K562 (cell line): ENCODE data around the gene BNIP1. TPM values are rescaled to one million over a fixed set of nuclear protein-coding genes. Genes with fewer than 3 reads are reported as not detected.

Source experiments
- ATAC-seq: fragments of 200-7000 bp; cut with Tn5 transposase; 3 replicates; pipeline ENCODE4 v1.9.1; 2020; ENCODE audit warnings: moderate library complexity
- BruUV-seq: library from RNA; stranded (reverse); fragments of 400-500 nt; replicated peaks from 2 replicates; lab custom pipeline; 2021; lab: Mats Ljungman, UMichigan
- CTCF ChIA-PET: fragments of 300-600 bp; formaldehyde crosslinking; extraction: SDS; loops from one replicate; lab custom pipeline; 2021; ENCODE audit warnings: low intra/inter-chr PET ratio; lab: Yijun Ruan, JAX
- POLR2A ChIA-PET: fragments of 300-600, 350-650 bp; sonication (Branson Sonifier 250); formaldehyde crosslinking; extraction: SDS; loops from one replicate; lab custom pipeline; 2021; ENCODE audit warnings: antibody characterized with exemption, inconsistent platforms; lab: Yijun Ruan, JAX
- DNase-seq, 4 experiments: peaks; one replicate each; pipeline versions ENCODE4 v3.0.0 to v3.0.0-alpha.2; 2011 to 2018; ENCODE audit warnings: low spot score in 3 of 4, mixed read lengths in 3 of 4; ENCODE audit errors: extremely low read depth in 1 of 4
- FAIRE-seq: peaks from 2 replicates; lab custom pipeline; 2011; peaks lifted over from hg19 to GRCh38; lab: Jason Lieb, UNC
- H2AFZ ChIP-seq: 2 replicates; pipeline ENCODE4 v1.6.0; 2011; ENCODE audit warnings: low read depth, low read length, control low read depth, inconsistent platforms
- H3K27ac ChIP-seq: fragments of 200-600 bp; 3 replicates; pipeline ENCODE4 v1.8.0; 2011; ENCODE audit warnings: low read depth, mild to moderate bottlenecking, control low read depth, inconsistent platforms, low read length, moderate library complexity, mixed read lengths; ENCODE audit errors: extremely low read depth
- H3K27me3 ChIP-seq, 2 experiments: fragments of 300-600 bp in 1 of 2; 2 replicates in 1 of 2; 3 replicates in 1 of 2; pipeline versions ENCODE4 v1.6.0 to v1.8.0; 2011; ENCODE audit warnings: inconsistent platforms in 2 of 2, low read length in 2 of 2, mild to moderate bottlenecking in 1 of 2, mixed read lengths in 1 of 2, moderate library complexity in 1 of 2; ENCODE audit not compliant: control insufficient read depth in 2 of 2, insufficient read depth in 2 of 2
- H3K36me3 ChIP-seq: fragments of 300-600 bp; 3 replicates; pipeline ENCODE4 v1.8.0; 2011; ENCODE audit warnings: mild to moderate bottlenecking, low read length, inconsistent platforms; ENCODE audit not compliant: control insufficient read depth, insufficient read depth
- H3K4me1 ChIP-seq, 2 experiments: fragments of 200-600 bp in 1 of 2; replicated peaks in 1 of 2; 2 replicates in 1 of 2; 3 replicates in 1 of 2; pipeline versions ENCODE4 v1.5.1 to v1.8.0; 2011; ENCODE audit warnings: inconsistent platforms in 2 of 2, low read length in 2 of 2, mild to moderate bottlenecking in 1 of 2, mixed read lengths in 1 of 2, moderate library complexity in 1 of 2; ENCODE audit not compliant: control insufficient read depth in 2 of 2, insufficient read depth in 2 of 2
- H3K4me2 ChIP-seq: 2 replicates; pipeline ENCODE4 v1.6.1; 2011; ENCODE audit warnings: low read length, control low read depth, inconsistent platforms, mixed read lengths; ENCODE audit not compliant: insufficient read depth
- H3K4me3 ChIP-seq: fragments of 200-600 bp; sonication (generic), shearing (Covaris generic); 2 replicates; pipeline ENCODE4 v1.5.1; 2016; ENCODE audit warnings: control low read depth, inconsistent platforms
- H3K79me2 ChIP-seq: fragments of 200-600 bp; 3 replicates; pipeline ENCODE4 v1.8.0; 2011; ENCODE audit warnings: low read length, inconsistent platforms; ENCODE audit not compliant: control insufficient read depth, insufficient read depth
- H3K9ac ChIP-seq, 2 experiments: 2 replicates each; pipeline versions ENCODE4 v1.6.0 to v1.6.1; 2011; ENCODE audit warnings: low read depth in 2 of 2, low read length in 2 of 2, control low read depth in 1 of 2, inconsistent platforms in 1 of 2, mild to moderate bottlenecking in 1 of 2, mixed read lengths in 1 of 2; ENCODE audit not compliant: insufficient read depth in 1 of 2
- H3K9me1 ChIP-seq: one replicate; pipeline ENCODE4 v1.6.0; 2011; ENCODE audit warnings: inconsistent platforms, mild to moderate bottlenecking, low read length, moderate library complexity; ENCODE audit not compliant: control insufficient read depth, insufficient read depth
- H3K9me3 ChIP-seq: replicated peaks from 2 replicates; pipeline ENCODE4 v1.5.1; 2011; ENCODE audit warnings: low read depth, low read length, inconsistent platforms; ENCODE audit not compliant: control insufficient read depth, insufficient read depth
- H4K20me1 ChIP-seq: replicated peaks from 2 replicates; pipeline ENCODE4 v1.6.1; 2011; ENCODE audit warnings: low read length, inconsistent platforms, mixed read lengths; ENCODE audit not compliant: control insufficient read depth, insufficient read depth
- DMBX1 ChIP-seq: fragments of 250-450 bp; sonication (Bioruptor Pico); IDR thresholded peaks from 2 replicates; pipeline ENCODE4 v1.8.0; 2022; ENCODE audit warnings: inconsistent platforms, mild to moderate bottlenecking, moderate library complexity, borderline replicate concordance
- MYC ChIP-seq, 2 experiments: fragments of 250-450 bp in 1 of 2; sonication (Bioruptor Pico) in 1 of 2; IDR thresholded peaks; 2 replicates each; pipeline versions ENCODE4 v1.5.1 to v1.6.1; 2012 to 2021; ENCODE audit warnings: low read depth in 2 of 2, borderline replicate concordance in 1 of 2, improper control_type of control experiment in 1 of 2, low read length in 1 of 2, mild to moderate bottlenecking in 1 of 2, moderate library complexity in 1 of 2
- OTX1 ChIP-seq: fragments of 450-650 bp; formaldehyde crosslinking; IDR thresholded peaks from 2 replicates; pipeline ENCODE4 v1.4.0; 2022; ENCODE audit warnings: mild to moderate bottlenecking
- RUNX1 ChIP-seq: sonication (generic); IDR thresholded peaks from 2 replicates; pipeline ENCODE4 v1.6.1; 2016; ENCODE audit warnings: antibody characterized with exemption, low read depth
- SMARCE1 ChIP-seq: fragments of 450-650 bp; IDR thresholded peaks from 2 replicates; pipeline ENCODE4 v1.7.1; 2016; ENCODE audit warnings: mild to moderate bottlenecking
- SNRNP70 ChIP-seq: fragments of 200-400 bp; formaldehyde crosslinking; optimal IDR thresholded peaks from 2 replicates; pipeline ENCODE3; 2017; ENCODE audit warnings: low read depth, low read length
- SREBF1 ChIP-seq: fragments of 150-350 bp; IDR thresholded peaks from 2 replicates; pipeline ENCODE4 v1.6.1; 2014; ENCODE audit warnings: antibody characterized with exemption, low read depth, low read length, borderline replicate concordance
- TGIF2 ChIP-seq: sonication (generic); formaldehyde crosslinking; IDR thresholded peaks from 2 replicates; pipeline ENCODE4 v1.8.1; 2022; ENCODE audit warnings: mild to moderate bottlenecking, missing genetic modification reagents, moderate library complexity
- TRIM28 ChIP-seq: fragments of 450-650 bp; IDR thresholded peaks from 2 replicates; pipeline ENCODE4 v1.6.1; 2017
- ZBTB43 ChIP-seq: sonication (generic); formaldehyde crosslinking; IDR thresholded peaks from 2 replicates; pipeline ENCODE4 v1.8.0; 2023; ENCODE audit warnings: mild to moderate bottlenecking, missing genetic modification reagents
- WGBS: fragments of 100-300 bp; shearing (Covaris generic); methylation state at CpG from one replicate; pipeline ENCODE4 v1.1.6; 2016; ENCODE audit warnings: low coverage, mixed read lengths; ENCODE audit not compliant: insufficient coverage; ENCODE audit errors: missing lambda C conversion rate; 5-methylcytosine and 5-hydroxymethylcytosine counted together
- in situ Hi-C: fragments of 300-500 bp; cut with MboI; formaldehyde crosslinking; loops from 4 replicates; pipeline ENCODE4 v1.15.0; 2018; ENCODE audit warnings: inconsistent platforms, mixed read lengths
- intact Hi-C: fragments of 100-400 bp; cut with micrococcal nuclease; formaldehyde crosslinking; loops from 2 replicates; pipeline ENCODE4 v1.14.2; 2022
- polyA plus RNA-seq, 8 experiments: library from polyadenylated mRNA; depleted of rRNA in 4 of 8; stranded (reverse) in 5 of 8; unstranded in 3 of 8; fragments of >200 nt; fragmentation: Nextera tagmentation in 2 of 8; fragmentation: Illumina TruSeq in 1 of 8; extraction: Ambion mirVana in 2 of 8; extraction: Trizol in 1 of 8; gene quantifications; 2 replicates each; pipeline versions ENCODE4 v1.2.1 to v1.2.3, GENCODE V29; 2011 to 2014; ENCODE audit warnings: inconsistent platforms in 1 of 8, missing spikeins in 1 of 8
- total RNA-seq, 7 experiments: library from RNA; depleted of rRNA in 6 of 7; stranded (reverse); fragments of >200 nt in 6 of 7; fragmentation: Illumina TruSeq in 2 of 7; extraction: Trizol in 2 of 7; gene quantifications; 2 replicates each; pipeline versions ENCODE4 v1.2.1 to v1.2.3, GENCODE V29; 2011 to 2021; ENCODE audit warnings: low replicate concordance in 1 of 7

BNIP1 gene
- total and polyA plus RNA-seq, 9 of the 15 experiments (the other 6 are each of a cell fraction or from before 2014, with no cell fraction given): 18.8 to 65.0 (median 26.2) TPM

- no peak for TF ChIP-seq RUNX1
- TF ChIP-seq MYC (IDR thresholded peaks at IDR 0.05; ENCODE audit: low read depth, low read length): no peak
- no peak for TF ChIP-seq MYC (CRISPR knock-in tag; IDR thresholded peaks at IDR 0.05; ENCODE audit: borderline replicate concordance, low read depth)
- TF ChIP-seq SMARCE1: no peak
These were observed 61.6 kb downstream of the BNIP1 start (continued) for GRCh38 chr5:173205916-173206315.

GRCh38 chr5:173208296-173208695, 64.0 kb downstream of the BNIP1 start:
- H2AFZ ChIP-seq: no peak overlapping the region
- BruUV-seq: no TSS peak
- intact Hi-C loops (no loop called here), in situ Hi-C loops (no loop called here)
- peaks cover 17 to 59% of the 10 kb centered on the region in 2 experiments; a peak in 4 of 5 replicates for H3K27me3 ChIP-seq
- 1% methylated on average over 7 of the region's 7 CpGs for WGBS
- H3K4me2 ChIP-seq: no peak overlapping the region
- H3K27ac ChIP-seq: no peak overlapping the region
- no peak overlapping the region for H3K9ac ChIP-seq
- no peaks in the 10 kb centered on the region for H3K36me3 ChIP-seq
- H3K79me2 ChIP-seq: no peaks in the 10 kb centered on the region
- no peaks in the 10 kb centered on the region for H3K9me1 ChIP-seq
- POLR2A ChIA-PET: interaction anchor here (1.2 kb wide), 1 partner anchor 38 kb away, joined by 3 read pairs; no protein-coding TSS in a partner anchor
- DNase-seq (no peak), FAIRE-seq (no peak), ATAC-seq (no peak)
- no peaks in the 10 kb centered on the region for H4K20me1 ChIP-seq
- CTCF ChIA-PET: no interaction called here
- H3K4me3 ChIP-seq: no peak overlapping the region
- H3K9me3 ChIP-seq: no peaks in the 10 kb centered on the region
- TF ChIP-seq SNRNP70 (no peak), DMBX1 (no peak), TRIM28 (no peak), OTX1 (no peak), TGIF2 (CRISPR knock-in tag) (no peak), ZBTB43 (CRISPR knock-in tag) (no peak), SREBF1 (no peak)
- no peaks in the 10 kb centered on the region for H3K4me1 ChIP-seq
